Measurements from ENCODE around the gene RHOC. TPM values are rescaled to one million over a fixed set of nuclear protein-coding genes. Genes with fewer than 3 reads are reported as not detected.
"Not testable (repeated sequence)": the region's sequence is repeated elsewhere in the genome, so short reads cannot be mapped to it uniquely, and the experiment has no call there.

RHOC gene
- total RNA-seq, 1 experiment from 2014 or later, result 68.9 TPM

- peaks cover 18% of the 10 kb centered on the region for H3K4me1 Mint-ChIP-seq
- ChIA-PET CTCF (interaction anchor here (0.6 to 12.5 kb wide), 8 partner anchors 8 to 350 kb away, joined by 3 to 373 read pairs (median 6); partner anchors contain the start of genes LRIG2 and PPM1J), POLR2A (interaction anchor here (0.9 to 1.4 kb wide), 2 partner anchors 80 to 484 kb away, joined by 3 read pairs; no protein-coding TSS in a partner anchor)
These were observed 15.9 kb upstream of the RHOC start for GRCh38 chr1:112722601-112723510.

GRCh38 chr1:112721966-112722524, 15.1 kb upstream of the RHOC start:
- ATAC-seq (no peak), DNase-seq (ENCODE audit: low spot score) (no peak)
- ChIA-PET POLR2A (interaction anchor here (1.4 kb wide), 1 partner anchor 81 kb away, joined by 3 read pairs; no protein-coding TSS in a partner anchor), CTCF (interaction anchor here (0.6 to 12.5 kb wide), 7 partner anchors 7 to 350 kb away, joined by 3 to 373 read pairs (median 7); partner anchors contain the start of genes LRIG2 and PPM1J)
- Mint-ChIP-seq H3K4me1 (peaks cover 19% of the 10 kb centered on the region), H3K27me3 (ENCODE audit: low read depth) (peaks cover 50% of the 10 kb centered on the region), H3K4me3 (0 out of 2 replicates have a peak overlapping the region, but pooled peaks have one; percentile 67), H3K27ac (no peak overlapping the region), H3K9me3 (peaks cover 5% of the 10 kb centered on the region), H3K36me3 (no peaks in the 10 kb centered on the region)
- no peak for TF ChIP-seq E2F5 (CRISPR knock-in tag; IDR thresholded peaks at IDR 0.05)
- 0 out of 2 replicates have a peak, but pooled peaks have one; percentile 5 for TF ChIP-seq HMGXB4 (CRISPR knock-in tag; IDR thresholded peaks at IDR 0.05)
- TF ChIP-seq NFE2L1 (CRISPR knock-in tag; IDR thresholded peaks at IDR 0.05), result no peak

More at GRCh38 chr1:112722601-112723510, 15.9 kb upstream of the RHOC start:
- ATAC-seq (peak; percentile 62), DNase-seq (ENCODE audit: low spot score) (peak; percentile 58)
- peak overlapping the region; percentile 67 for H3K4me3 Mint-ChIP-seq
- H3K27ac Mint-ChIP-seq, result no peak overlapping the region
- TF ChIP-seq E2F1 (CRISPR knock-in tag; IDR thresholded peaks at IDR 0.05) (0 out of 2 replicates have a peak, but pooled peaks have one; percentile 25), ATF1 (CRISPR knock-in tag; IDR thresholded peaks at IDR 0.05) (no peak), MAX (CRISPR knock-in tag; IDR thresholded peaks at IDR 0.05) (peak; percentile 22; the same call in 1 of the 2 replicates)
- H3K36me3 Mint-ChIP-seq, result no peaks in the 10 kb centered on the region
- H3K9me3 Mint-ChIP-seq, result peaks cover 5% of the 10 kb centered on the region
- peaks cover 55% of the 10 kb centered on the region for H3K27me3 Mint-ChIP-seq (ENCODE audit: low read depth)

GRCh38 chr1:112721294-112721693, 14.4 kb upstream of the RHOC start:
- Mint-ChIP-seq H3K27me3 (ENCODE audit: low read depth) (peaks cover 54% of the 10 kb centered on the region), H3K4me1 (peaks cover 26% of the 10 kb centered on the region)
- H3K9me3 Mint-ChIP-seq; POLR2A ChIA-PET; ATAC-seq; H3K27ac Mint-ChIP-seq; H3K4me3 Mint-ChIP-seq; DNase-seq (ENCODE audit: low spot score); H3K36me3 Mint-ChIP-seq: not testable (repeated sequence)
- CTCF ChIA-PET, result interaction anchor here (9.6 to 12.5 kb wide), 2 partner anchors 82 to 351 kb away, joined by 115 to 373 read pairs; partner anchors contain the start of gene LRIG2
- TF ChIP-seq ZNF121 (CRISPR knock-in tag; IDR thresholded peaks at IDR 0.05), result peak; percentile 59; the same call in 1 of the 2 replicates

- Mint-ChIP-seq H3K27ac (no peak overlapping the region), H3K4me1 (peaks cover 30% of the 10 kb centered on the region), H3K36me3 (no peaks in the 10 kb centered on the region), H3K27me3 (ENCODE audit: low read depth) (peaks cover 58% of the 10 kb centered on the region), H3K4me3 (no peak overlapping the region), H3K9me3 (peaks cover 5% of the 10 kb centered on the region)
- ChIA-PET POLR2A (no interaction called here), CTCF (interaction anchor here (0.5 to 12.5 kb wide), 3 partner anchors 82 to 428 kb away, joined by 4 to 373 read pairs (median 115); partner anchors contain the start of gene LRIG2)
- no peak for DNase-seq (ENCODE audit: low spot score)
- ATAC-seq, result no peak
- TF ChIP-seq ZNF281 (CRISPR knock-in tag; IDR thresholded peaks at IDR 0.05) (no peak), IRF1 (CRISPR knock-in tag; IDR thresholded peaks at IDR 0.05) (no peak), AR (CRISPR knock-in tag; IDR thresholded peaks at IDR 0.05) (no peak), ZNF416 (CRISPR knock-in tag; IDR thresholded peaks at IDR 0.05) (no peak), ESRRA (CRISPR knock-in tag; IDR thresholded peaks at IDR 0.05; ENCODE audit: borderline replicate concordance) (no peak), NFYB (CRISPR knock-in tag; conservative IDR thresholded peaks at IDR 0.05; ENCODE audit: low read depth) (no peak), IRF2 (CRISPR knock-in tag; IDR thresholded peaks at IDR 0.05; ENCODE audit: borderline replicate concordance, low read depth) (no peak)
These were observed 13.9 kb upstream of the RHOC start for GRCh38 chr1:112720800-112721199.
